ENCODE data around the gene SMAD6.

The SMAD6 gene

GRCh38 chr15:66670762-66671580 lies 31.1 kb upstream of the SMAD6 start:
- no peaks in the 10 kb centered on the region for H3F3A ChIP-seq (ENCODE audit: control insufficient read depth, insufficient read depth)
- H3K9me3 ChIP-seq (ENCODE audit: control insufficient read depth, insufficient read depth, low read length), result no peaks in the 10 kb centered on the region
- H3K9me2 ChIP-seq (replicated peaks; ENCODE audit: control insufficient read depth, low read length), result no peaks in the 10 kb centered on the region
- H3K79me2 ChIP-seq (ENCODE audit: control insufficient read depth, low read length), result no peaks in the 10 kb centered on the region
- H3K36me3 ChIP-seq (ENCODE audit: control insufficient read depth, low read length), result no peaks in the 10 kb centered on the region
- TF ChIP-seq, protein P1, sequence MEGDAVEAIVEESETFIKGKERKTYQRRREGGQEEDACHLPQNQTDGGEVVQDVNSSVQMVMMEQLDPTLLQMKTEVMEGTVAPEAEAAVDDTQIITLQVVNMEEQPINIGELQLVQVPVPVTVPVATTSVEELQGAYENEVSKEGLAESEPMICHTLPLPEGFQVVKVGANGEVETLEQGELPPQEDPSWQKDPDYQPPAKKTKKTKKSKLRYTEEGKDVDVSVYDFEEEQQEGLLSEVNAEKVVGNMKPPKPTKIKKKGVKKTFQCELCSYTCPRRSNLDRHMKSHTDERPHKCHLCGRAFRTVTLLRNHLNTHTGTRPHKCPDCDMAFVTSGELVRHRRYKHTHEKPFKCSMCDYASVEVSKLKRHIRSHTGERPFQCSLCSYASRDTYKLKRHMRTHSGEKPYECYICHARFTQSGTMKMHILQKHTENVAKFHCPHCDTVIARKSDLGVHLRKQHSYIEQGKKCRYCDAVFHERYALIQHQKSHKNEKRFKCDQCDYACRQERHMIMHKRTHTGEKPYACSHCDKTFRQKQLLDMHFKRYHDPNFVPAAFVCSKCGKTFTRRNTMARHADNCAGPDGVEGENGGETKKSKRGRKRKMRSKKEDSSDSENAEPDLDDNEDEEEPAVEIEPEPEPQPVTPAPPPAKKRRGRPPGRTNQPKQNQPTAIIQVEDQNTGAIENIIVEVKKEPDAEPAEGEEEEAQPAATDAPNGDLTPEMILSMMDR (IDR thresholded peaks at IDR 0.05; ENCODE audit: low read depth, low read length, poor library complexity, severe bottlenecking), result no peak
- no peak for TF ChIP-seq EZH2phosphoT487 (IDR thresholded peaks at IDR 0.05; ENCODE audit: borderline replicate concordance, low read length)
- peaks cover 19% of the 10 kb centered on the region for H3K4me1 ChIP-seq (ENCODE audit: control insufficient read depth, low read length)
- no peak overlapping the region for H3K27ac ChIP-seq (ENCODE audit: low read depth, low read length)
- H3K4me2 ChIP-seq (ENCODE audit: low read length), result no peak overlapping the region
- H3K4me3 ChIP-seq (ENCODE audit: low read length), result no peak overlapping the region
- H4K20me1 ChIP-seq (ENCODE audit: control insufficient read depth, insufficient read depth, low read depth, low read length), result no peaks in the 10 kb centered on the region
- H3K27me3 ChIP-seq (ENCODE audit: control insufficient read depth, low read length), result no peaks in the 10 kb centered on the region

DNA sequence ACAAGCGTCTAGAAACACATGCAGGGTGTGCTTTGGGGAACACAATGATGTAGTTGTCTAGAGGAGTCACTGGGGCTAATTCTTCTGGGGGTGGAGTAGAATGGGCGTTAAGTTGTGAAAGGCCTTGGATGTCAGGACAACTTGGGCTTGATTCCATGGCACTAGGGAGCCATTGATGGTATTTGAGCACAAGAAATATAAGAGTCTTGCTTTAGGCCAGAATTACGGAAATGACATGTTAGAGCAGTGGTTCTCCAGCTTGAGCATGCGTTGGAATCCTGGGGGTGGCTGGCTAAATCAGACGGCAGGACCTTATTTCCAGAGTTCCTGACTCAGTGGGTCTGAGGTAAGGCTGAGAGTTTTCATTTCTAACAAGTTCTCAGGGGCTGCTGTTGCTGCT lies 29.2 kb upstream of the SMAD6 start:
- Histone ChIP-seq H3K79me2 (ENCODE audit: control insufficient read depth, low read length) (no peaks in the 10 kb centered on the region), H3K4me1 (ENCODE audit: control insufficient read depth, low read length) (peaks cover 19% of the 10 kb centered on the region), H4K20me1 (ENCODE audit: control insufficient read depth, insufficient read depth, low read depth, low read length) (no peaks in the 10 kb centered on the region), H3K27me3 (ENCODE audit: control insufficient read depth, low read length) (no peaks in the 10 kb centered on the region), H3K36me3 (ENCODE audit: control insufficient read depth, low read length) (no peaks in the 10 kb centered on the region), H3K9me2 (replicated peaks; ENCODE audit: control insufficient read depth, low read length) (no peaks in the 10 kb centered on the region), H3F3A (ENCODE audit: control insufficient read depth, insufficient read depth) (no peaks in the 10 kb centered on the region), H3K9me3 (ENCODE audit: control insufficient read depth, insufficient read depth, low read length) (no peaks in the 10 kb centered on the region), H3K4me3 (ENCODE audit: low read length) (no peak overlapping the region), H3K4me2 (ENCODE audit: low read length) (peak overlapping the region; percentile 46), H3K27ac (ENCODE audit: low read depth, low read length) (no peak overlapping the region)
- TF ChIP-seq, protein P1 (IDR thresholded peaks at IDR 0.05; ENCODE audit: low read depth, low read length, poor library complexity, severe bottlenecking), result no peak

- TF ChIP-seq, protein P1 (IDR thresholded peaks at IDR 0.05; ENCODE audit: low read depth, low read length, poor library complexity, severe bottlenecking), result no peak
- no peak for TF ChIP-seq EZH2phosphoT487 (IDR thresholded peaks at IDR 0.05; ENCODE audit: borderline replicate concordance, low read length)
- H3K79me2 ChIP-seq (ENCODE audit: control insufficient read depth, low read length), result no peaks in the 10 kb centered on the region
These were observed 28.4 kb upstream of the SMAD6 start for GRCh38 chr15:66673410-66674322.

More at GRCh38 chr15:66673410-66674322, 28.4 kb upstream of the SMAD6 start:
- Histone ChIP-seq H3F3A (ENCODE audit: control insufficient read depth, insufficient read depth) (no peaks in the 10 kb centered on the region), H3K36me3 (ENCODE audit: control insufficient read depth, low read length) (no peaks in the 10 kb centered on the region), H3K4me2 (ENCODE audit: low read length) (peak overlapping the region; percentile 46), H3K27ac (ENCODE audit: low read depth, low read length) (no peak overlapping the region), H3K27me3 (ENCODE audit: control insufficient read depth, low read length) (no peaks in the 10 kb centered on the region), H3K4me1 (ENCODE audit: control insufficient read depth, low read length) (peaks cover 19% of the 10 kb centered on the region), H4K20me1 (ENCODE audit: control insufficient read depth, insufficient read depth, low read depth, low read length) (no peaks in the 10 kb centered on the region), H3K9me2 (replicated peaks; ENCODE audit: control insufficient read depth, low read length) (no peaks in the 10 kb centered on the region), H3K4me3 (ENCODE audit: low read length) (no peak overlapping the region), H3K9me3 (ENCODE audit: control insufficient read depth, insufficient read depth, low read length) (no peaks in the 10 kb centered on the region)

Measured in DOHH2 (cell line).